HG02970 (cell line): ENCODE results near the gene HECTD4.
"Not testable (repeated sequence)": the region's sequence is repeated elsewhere in the genome, so short reads cannot be mapped to it uniquely, and the experiment has no call there.

ENCODE experiments used
- ATAC-seq: cut with Tn5 transposase; IDR thresholded peaks from one replicate; pipeline ENCODE4 v1.9.1; 2021; ENCODE audit warnings: mild to moderate bottlenecking, moderate library complexity, moderate number of reproducible peaks; ENCODE audit not compliant: unreplicated experiment, low FRiP score

HECTD4 gene

DNA sequence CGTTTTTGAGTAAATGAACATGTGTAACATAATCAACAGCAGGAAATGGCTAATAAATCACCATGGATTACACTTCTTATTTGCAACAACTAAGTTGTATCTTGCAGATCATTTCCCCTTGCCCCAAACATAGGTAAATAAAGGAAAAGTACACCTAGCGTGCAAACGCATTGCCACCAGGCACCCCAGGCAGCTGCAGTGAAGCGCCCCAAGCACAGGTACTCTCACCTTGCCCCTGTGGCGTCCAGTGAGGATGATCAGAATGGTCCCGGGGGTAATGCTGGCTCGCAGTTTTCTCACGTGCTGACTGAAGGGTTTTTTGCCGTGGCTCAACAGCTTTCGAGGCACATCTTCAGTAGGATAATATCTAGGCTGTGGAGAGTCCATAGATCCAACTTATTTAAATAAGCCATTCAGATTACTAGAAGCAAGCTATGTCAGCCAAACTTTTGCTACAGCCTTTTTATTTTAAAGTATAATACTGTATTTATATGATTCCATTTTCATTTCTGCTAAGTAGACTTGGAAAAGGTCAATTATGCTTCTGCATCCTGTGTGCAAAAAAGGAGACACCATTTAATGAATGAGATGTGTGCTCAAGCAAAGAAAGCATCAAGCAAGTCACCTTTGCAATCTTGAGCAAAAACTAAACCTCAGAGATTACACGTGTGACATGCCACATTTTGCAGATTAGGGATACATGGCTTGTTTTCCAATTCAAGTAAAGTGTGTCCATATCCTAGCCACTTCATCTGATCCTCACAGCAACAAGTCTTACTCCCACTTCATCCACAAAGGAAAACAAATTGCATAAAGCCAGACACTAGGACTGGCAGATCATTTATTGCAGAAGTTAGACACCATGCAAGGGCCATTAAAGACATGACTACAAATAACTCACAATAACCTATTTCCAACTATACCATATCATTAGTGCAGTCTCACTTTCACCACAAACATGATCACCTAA, 24.6 kb upstream of the HECTD4 start:
- no peak for ATAC-seq

GRCh38 chr12:112401903-112402498, 19.8 kb upstream of the HECTD4 start:
- no peak for ATAC-seq

DNA sequence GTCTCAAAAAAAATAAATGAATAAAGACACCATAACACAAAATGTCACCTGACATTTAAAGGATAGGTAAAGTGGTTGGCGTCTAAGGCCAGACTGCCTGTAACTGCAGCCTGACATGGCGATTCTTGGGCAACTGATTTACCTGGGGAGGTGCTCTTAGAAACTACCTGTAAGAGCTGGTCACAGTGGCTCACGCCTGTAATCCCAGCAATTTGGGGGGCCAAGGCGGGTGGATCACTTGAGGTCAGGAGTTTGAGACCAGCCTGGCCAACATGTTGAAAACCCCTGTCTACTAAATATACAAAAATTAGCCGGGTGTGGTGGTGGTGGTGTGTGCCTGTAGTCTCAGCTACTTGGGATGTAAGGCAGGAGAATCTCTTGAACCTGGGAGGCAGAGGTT, 18.8 kb upstream of the HECTD4 start:
- ATAC-seq: no peak

DNA sequence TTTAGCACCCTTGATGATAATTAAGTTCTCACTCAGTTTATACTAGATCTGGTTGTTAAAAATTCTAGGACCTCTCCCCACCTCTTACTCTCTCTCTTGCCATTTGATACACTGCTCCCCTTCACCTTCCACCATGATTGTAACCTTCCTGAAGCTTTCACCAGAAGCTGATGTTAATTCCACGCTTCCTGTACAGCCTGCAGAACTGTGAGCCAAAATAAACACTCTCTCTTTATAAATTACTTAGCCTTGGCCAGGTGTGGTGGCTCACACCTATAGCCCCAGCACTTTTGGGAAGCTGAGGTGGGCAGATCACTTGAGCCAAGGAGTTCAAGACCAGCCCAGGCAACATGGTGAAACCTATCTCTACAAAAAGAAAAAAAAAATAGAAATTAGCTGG, 11.1 kb upstream of the HECTD4 start:
- no peak for ATAC-seq

DNA sequence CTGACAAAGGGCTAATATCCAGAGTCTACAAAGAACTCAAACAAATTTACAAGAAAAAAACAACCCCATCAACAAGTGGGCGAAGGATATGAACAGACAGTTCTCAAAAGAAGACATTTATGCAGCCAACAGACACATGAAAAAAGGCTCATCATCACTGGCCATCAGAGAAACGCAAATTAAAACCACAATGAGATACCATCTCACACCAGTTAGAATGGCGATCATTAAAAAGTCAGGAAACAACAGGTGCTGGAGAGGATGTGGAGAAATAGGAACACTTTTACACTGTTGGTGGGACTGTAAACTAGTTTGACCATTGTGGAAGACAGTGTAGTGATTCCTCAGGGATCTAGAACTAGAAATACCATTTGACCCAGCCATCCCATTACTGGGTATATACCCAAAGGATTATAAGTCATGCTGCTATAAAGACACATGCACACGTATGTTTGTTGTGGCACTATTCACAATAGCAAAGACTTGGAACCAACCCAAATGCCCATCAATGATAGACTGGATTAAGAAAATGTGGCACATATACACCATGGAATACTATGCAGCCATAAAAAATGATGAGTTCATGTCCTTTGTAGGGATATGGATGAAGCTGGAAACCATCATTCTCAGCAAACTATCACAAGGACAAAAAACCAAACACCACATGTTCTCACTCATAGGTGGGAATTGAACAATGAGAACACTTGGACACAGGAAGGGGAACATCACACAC, 7.9 kb upstream of the HECTD4 start:
- not testable (repeated sequence) for ATAC-seq

DNA sequence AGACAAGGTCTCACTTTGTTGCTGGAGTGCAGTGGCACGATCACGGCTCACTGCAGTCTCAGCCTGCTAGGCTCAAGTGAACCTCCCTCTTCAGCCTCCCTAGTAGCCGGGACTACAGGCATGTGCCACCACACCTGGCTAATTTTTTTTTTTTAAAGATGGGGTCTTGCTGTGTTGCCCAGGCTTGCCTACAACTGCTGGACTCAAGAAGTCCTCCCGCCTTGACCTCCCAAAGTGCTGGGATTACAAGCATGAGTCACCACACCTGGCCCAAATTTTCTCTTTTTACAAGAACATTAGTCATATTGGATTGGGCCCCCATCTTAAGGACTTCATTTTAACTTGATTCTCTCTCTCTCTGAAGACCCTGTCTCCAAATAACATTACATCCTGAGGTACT, 7.0 kb upstream of the HECTD4 start:
- ATAC-seq: no peak

DNA sequence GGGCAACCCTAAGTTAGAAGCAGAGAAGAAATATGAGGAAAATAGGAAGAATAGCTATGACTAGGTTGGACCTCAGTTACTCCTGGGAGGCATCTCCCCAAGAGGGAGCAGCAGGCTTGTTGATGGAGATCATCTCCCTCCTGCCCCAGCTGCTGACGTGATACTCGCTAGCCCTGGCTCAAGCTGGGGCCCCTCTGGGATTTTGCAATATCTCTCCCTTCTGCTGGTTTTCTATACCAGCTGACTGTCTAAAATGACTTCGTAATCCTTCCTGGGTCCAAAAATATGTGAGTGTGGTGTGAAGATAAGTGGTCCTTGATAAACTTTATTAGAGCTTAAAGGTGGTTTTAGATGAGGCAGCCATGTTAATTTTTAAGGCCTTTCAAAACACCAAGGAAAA, 4.5 kb upstream of the HECTD4 start:
- ATAC-seq: no peak

GRCh38 chr12:112382866-112383265, 635 bp upstream of the HECTD4 start:
- no peak for ATAC-seq

DNA sequence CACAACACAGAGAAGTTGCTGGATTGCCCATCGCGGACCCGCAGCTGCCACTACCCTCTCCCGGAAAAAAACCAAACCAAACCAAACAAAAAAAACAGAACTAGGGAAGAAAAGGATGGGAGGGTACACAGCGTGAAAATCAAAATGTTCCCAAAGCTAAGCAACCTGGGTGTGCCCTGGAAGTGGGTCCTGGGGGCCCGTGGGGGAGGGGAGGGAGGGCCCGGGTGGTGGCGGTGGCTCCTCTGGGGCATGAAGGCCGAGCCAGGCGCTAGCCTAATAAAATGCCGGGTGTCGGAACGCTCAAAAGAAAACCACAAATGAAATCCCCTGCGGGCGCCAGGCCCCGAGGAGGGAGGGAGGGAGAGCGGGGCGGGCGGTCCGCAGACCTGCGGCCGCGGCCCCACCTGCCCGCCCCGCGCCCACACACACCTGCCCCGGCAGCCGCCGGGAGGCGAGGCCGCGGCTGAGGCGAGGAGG, 787 bp downstream of the HECTD4 start:
- ATAC-seq: peak; percentile 45

GRCh38 chr12:112380663-112381405, 1.4 kb downstream of the HECTD4 start:
- ATAC-seq: no peak

DNA sequence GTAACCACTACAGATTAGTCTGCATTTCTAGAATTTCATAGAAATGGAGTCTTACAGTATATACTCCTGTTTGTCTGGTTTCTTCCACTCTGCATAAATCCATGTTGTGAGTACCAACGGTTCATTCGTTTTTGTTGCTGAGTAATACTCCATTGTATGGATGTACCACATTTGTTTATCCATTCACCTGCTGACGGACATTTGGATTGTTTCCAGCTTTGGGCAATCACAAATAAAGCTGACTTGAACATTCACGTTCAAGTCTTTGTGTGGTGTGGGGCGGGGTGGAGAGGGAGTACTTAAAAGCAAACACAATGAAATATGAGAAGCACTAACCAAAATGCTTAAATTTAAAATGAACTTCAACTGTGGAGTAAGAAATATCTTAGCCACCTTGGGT, 7.1 kb downstream of the HECTD4 start:
- ATAC-seq: no peak

- ATAC-seq: no peak
Measured at GRCh38 chr12:112374166-112374740, 8.0 kb downstream of the HECTD4 start.

GRCh38 chr12:112370868-112371510, 11.2 kb downstream of the HECTD4 start:
- no peak for ATAC-seq

DNA sequence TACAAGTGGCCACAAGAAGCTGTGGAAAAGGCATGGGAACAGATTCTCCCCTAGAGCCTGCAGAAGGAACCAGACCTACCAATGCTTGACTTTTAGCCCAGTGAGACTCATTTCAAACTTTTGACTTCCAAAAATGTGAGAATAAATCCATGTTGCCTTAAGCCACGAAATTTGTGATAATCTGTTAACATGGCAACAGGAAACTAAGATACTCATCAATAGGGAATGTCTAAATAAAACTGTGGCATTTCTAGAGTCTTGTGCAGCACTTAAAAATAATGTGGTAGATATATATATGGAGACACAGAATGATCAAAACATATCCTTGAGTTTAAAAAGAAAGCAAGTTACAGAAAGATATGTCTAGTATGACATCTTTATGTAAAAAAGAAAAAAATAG, 12.0 kb downstream of the HECTD4 start:
- ATAC-seq: no peak

DNA sequence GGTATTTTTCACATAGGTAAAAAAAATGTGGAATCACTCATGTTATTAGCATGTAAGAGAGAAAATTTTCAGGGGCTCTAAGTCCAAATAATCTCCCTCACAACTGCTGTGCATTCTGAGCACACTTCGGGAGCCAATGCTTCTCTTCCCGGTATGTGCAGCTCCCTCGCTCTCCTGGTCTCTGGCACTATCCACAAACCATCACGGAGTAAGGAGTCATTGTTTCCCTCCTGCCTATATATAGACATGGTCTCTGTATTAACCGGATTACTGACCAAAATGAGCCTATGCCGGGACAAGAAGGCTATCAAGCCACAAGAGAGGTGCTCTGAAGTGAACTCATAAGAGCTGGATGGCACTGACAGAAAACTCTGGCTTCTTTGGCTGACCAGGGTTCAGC, 13.4 kb downstream of the HECTD4 start:
- ATAC-seq: no peak

DNA sequence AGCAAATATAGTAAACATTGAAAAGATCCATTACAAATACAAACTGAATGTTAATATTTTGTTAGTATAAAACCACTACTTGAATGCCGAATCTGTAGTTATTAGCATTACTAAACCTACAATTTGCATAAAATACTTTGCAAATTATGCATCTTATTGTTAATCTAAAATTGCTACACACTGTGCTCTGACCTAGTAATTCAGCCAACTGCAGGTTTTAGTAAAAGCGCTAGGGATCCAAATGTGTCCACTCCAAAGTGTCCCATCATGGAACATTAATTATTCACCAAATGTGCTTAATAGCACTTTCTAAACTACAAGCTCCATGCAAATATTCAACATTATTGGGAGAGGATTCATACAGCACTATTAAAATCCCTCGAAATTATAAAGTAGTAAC, 14.3 kb downstream of the HECTD4 start:
- no peak for ATAC-seq

DNA sequence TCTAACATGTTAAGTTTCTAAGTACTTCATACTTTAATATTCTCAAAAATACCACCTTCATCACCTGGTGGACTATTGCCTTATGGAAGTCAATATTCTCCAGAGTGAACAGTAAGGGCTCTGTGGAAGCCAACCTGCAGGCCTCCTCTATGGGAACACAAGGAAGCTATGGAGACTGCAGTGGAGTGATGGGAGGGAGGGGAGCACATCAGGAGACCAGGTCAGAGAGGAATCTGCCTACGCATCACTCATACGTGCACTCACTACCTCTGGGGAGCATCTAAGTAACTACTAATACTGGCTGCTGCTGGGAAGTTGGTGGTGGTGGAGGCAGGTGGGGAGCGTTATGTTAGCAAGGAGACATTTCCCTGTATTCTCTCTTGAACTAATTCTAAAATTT, 19.9 kb downstream of the HECTD4 start:
- ATAC-seq: no peak

DNA sequence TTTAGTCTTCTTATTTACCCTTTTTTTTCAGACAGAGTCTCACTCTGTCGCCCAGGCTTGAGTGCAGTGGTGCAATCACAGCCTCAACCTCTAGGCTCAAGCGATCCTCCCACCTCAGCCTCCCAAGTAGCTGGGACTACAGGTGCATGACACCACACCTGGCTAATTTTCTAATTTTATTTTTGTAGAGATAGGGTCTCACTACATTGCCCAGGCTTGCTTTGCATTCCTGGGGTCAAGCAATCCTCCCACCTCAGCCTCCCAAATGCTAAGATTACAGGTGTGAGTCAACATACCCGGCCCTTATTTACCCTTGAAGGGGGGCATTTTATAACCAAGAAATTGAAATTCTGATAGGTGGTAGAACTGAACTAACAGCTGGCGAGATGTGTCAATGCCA, 21.0 kb downstream of the HECTD4 start:
- ATAC-seq: no peak

- ATAC-seq: no peak
Measured at GRCh38 chr12:112359290-112359689, 22.9 kb downstream of the HECTD4 start.

DNA sequence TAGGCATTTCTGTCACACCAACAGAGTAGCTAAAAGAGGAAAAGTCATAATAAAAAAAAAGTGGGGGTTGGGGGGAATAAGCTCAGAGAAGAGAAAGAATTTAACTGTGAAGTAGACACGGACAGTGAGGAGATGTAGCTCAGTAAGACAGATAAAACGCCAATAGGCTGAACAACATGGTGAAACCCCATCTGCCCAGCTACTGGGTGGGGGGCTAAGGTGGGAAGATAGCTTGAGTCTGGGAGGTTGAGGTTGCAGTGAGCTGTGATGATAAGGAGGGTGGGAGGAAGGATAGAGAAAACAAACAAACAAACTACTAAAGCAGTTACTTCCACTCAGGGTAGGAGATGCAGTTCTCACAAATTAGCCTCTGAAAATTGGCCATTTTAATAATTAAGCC, 25.0 kb downstream of the HECTD4 start:
- ATAC-seq: no peak
